Renal cortex interstitium (tissue), 11 donors: Measurements from ENCODE around the gene GNB1L. TPM values are rescaled to one million over a fixed set of nuclear protein-coding genes. Genes with fewer than 3 reads are reported as not detected.

ENCODE experiments used
- DNase-seq, 11 donors: peaks; one replicate each; pipeline ENCODE4 v3.0.0-alpha.2; 2013; ENCODE audit warnings: low read depth in 9 of 11, low spot score in 4 of 11; ENCODE audit errors: extremely low read depth in 1 of 11
- polyA plus RNA-seq, 3 donors: library from polyadenylated mRNA; unstranded; fragments of 120-200 nt; gene quantifications; one replicate each; pipeline ENCODE4 v1.2.1, GENCODE V29; 2013; ENCODE audit not compliant: insufficient read length in 3 of 3

The GNB1L gene
- polyA plus RNA-seq, 3 donors, result 3.2 to 5.8 (median 4.7) TPM

DNA sequence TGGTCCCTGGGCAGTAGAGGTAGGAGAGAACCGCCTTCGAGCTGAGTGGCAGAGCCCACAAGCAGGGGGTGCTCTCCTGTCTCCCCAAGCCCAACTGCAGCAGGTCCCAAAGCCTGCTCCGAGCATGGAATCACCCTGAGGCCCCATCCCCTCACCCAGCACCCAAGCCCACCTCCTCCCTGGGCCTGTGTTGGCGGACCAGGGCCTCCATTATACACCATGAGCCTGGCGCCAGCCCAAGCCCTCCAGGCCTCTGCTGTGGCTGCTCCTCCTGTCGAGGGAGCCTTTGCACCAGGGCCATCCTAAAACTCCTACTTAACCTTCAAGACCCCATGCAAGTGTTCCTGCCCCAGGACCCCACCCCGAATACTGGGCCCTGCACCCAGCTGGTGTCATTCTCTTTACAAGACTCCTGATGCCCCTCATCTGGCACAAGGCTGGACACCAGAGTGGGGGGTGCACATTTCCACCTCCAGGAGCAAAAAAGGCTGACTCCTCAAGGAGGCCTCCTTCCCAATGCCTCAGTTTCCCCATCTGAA, 114.7 kb downstream of the GNB1L start:
- no peak for DNase-seq

DNA sequence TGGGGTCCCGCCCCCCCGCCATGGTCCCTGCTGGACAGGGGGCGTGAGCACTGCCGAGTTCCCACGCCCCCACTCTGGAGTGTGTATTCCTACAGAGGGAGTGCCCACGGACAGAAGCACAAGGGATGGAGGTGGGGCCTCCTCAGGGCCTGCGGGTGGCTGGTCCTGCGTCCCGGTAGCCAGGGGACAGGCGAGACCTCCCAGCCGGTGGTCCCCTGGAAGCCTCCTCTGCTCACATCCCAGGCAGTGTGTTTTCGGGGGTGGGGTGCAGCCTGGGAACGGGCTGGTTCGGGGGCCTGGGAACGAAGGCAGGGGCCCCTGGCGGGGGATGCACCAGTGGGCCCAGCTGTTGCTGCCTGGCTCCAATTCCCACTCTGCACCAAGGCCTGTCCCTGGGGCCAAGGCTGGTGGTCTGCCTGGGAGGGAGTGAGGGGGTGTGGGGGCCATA, 115.2 kb downstream of the GNB1L start:
- DNase-seq, result no peak

DNA sequence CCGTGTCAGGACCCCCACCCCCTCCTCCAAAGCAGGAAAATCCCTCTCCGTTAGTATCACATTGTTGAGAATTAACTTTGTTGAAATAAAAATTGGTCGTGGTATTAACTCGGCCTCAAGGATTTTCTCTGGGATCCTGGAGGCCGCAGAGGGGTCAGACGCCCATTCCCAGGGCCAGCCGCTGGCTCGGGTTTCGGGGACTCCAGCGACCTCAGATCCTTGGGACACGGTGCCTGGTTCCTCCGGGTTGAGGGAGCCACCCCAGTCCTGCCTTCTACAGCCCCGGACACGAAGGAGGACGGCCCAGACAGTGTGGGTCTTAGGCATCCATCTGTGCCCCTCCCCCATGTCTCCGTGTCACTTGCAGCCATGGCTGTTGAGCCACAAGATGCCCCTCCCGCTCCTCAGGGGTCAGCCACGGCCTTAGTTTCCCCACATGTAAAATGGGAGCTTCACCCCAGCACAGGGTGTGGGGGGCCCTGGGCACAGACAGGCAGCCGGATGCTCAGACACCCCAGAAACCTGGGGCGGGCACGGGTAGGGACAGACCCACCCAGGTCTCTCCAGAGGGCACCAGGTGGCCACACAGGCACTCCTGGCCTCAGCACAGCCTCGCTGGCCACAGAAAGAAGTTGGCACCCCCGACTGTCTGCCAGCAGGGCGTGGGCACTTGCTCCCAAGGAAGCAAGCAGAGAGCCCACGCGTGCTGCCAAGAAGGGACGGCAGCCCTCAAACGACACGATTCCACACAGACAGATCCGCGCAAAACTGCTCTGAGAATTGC, 115.8 kb downstream of the GNB1L start:
- DNase-seq, result no peak

DNA sequence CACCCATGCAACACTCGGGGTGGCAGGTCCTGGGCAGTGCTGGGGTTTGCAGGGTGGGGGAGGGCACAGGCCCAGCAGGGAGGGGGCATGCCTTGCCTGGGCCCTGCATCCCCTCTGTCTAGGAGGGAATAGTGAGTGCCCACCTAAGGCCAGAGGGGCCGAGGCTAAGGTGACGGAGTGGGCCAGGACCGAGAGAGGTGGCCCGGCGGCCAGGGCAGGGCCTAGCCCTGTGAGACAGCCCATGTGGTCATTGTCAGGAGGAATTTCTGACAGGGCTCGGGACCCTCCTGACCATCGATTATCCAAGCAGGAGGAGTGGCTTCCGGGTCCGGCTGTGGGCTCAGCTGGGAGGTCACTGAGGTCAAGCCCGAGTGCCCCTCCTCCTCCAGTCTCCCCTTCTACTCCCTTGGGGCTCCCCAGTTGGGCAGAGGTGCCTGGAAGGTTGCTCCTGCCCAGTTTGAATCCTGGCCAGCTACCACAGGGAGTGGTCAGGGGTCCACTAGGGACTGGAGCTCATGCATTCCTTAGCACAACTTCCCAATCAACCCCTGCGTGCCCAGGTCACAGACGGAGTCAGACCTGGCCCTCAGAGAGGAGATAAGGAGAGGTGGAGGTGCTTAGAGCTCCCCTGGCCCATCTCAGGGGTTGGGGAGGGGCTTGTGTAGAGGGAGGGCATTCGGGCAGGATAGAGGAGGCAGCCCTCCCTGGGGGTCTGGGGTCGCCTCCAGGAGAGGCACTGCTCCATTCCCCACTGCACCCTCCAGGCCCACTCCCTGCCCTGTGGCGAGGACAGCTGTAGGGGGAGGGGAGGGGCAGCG, 116.6 kb downstream of the GNB1L start:
- DNase-seq, result no peak

DNA sequence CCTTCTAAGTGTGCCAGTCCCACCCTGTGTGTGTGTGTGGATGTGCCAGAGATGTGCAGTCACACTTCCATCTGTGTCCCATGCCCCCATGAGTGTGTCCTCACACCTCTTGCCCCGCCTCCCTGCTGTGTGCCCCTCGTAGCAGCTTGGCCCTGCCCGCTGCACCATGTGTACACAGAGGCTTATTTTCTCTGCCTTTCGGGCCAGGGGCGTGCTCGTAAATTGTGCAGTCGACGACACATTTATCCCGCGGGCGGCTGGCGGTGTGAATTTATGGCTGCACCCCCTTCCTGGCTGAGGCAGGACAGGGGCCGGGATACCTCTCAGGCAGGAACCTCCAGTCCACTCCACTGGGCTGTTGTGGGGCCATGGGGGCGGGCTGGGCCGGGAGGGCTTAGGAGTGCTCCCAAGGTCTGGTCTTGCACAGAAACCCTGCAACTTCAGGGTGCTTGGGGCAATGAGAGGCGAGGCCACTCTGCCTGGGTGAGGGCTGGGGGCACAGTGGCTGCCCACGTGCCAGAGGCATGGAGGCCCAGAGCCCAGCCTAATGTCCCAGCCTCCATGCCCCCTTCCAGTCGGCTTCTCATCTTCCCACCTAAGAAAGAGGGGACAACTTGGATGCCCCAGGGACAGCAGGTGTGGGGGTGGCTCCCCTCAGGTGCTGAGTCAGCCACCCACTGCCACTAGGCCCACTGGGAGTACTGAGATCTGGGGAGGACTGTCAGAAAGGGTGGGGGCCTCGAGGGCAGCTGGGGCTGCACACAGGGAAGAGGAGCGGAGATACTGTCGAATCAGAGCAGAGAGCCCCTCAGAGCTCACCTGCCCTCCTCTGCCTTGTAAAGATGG, 118.8 kb downstream of the GNB1L start:
- DNase-seq, result no peak

DNA sequence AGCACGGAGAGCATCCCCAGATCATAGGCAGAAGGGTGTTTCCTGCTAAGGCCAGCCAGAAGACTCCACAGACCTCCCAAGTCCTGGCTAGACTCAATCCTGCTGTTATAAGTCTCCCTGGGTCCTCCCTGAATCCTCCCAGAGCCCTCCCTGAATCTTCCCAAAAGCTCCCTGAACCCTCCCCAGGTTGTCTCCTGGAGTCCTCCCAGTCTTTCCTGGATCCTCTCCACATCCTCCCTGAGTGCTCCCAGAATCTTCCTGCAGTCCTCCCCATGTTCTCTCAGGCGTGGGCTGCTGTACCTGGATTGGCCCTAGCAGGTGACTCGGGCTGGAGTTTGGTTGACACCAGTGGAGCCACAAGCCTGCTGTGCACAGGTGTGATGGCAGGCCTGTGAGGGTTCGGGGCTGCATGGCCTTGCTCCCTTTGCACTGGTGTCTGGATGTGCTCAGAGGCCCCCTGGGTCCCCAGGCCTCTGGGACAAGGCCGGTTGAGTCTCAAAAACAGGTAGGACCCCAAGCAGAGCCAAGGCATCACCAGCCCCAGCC, 119.8 kb downstream of the GNB1L start:
- DNase-seq, result no peak

DNA sequence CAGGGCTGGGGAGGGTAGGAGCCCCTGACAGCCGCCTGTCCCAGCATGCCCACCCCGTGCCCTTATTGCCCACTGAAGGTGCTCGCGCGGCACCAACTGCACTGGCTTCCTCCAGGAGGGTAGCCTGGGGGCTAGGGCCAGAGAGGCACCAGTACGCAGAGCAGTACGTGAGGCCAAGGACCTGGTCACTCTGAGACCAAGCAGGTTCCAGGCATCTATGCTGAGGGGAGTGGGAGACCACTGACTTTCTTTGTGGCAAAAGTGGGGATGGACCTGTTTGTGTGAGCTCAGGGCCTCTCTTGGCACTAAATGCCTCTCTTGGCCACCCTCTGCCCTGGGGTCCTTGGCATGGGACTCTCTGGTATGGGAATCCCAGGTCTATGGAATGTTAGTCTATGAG, 120.5 kb downstream of the GNB1L start:
- no peak for DNase-seq

DNA sequence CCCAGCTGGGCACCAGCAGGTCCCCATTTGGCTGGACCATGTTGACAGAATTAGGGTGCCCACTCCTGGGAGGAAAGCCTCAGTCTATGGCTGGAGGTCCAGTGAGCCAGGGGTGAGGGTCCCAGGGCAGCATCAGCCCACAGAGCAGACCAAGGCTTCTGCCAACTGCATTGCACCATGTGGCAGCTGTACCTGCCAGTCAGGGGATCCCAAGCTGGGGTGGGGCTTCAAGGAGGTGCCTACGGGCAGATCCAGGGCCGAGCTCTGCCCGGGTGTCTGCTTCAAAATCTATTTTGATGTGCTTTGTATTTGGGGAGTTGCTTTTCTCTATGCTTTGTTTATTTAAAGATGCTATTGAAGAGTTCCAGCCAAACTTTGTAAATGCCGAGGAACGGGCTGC, 120.9 kb downstream of the GNB1L start:
- no peak for DNase-seq

Other genes starting within 250 kb of the GNB1L start
- 10 to 100 TPM; 37.4 to 38.4 (median 37.7) TPM for gene SEPTIN5, start 140.4 kb downstream of the GNB1L start, polyA plus RNA-seq
- gene GP1BB, start 131.3 kb downstream of the GNB1L start, polyA plus RNA-seq, result 1 to 10 TPM; 2.8 to 7.0 (median 4.5) TPM
- under 1 TPM; 0.25 to 0.95 (median 0.67) TPM for gene TBX1, start 94.1 kb downstream of the GNB1L start, polyA plus RNA-seq
- 10 to 100 TPM; 21.2 to 25.2 (median 24.3) TPM for gene RTL10, start within 50 bp of the GNB1L start, polyA plus RNA-seq
- gene COMT, start 86.9 kb upstream of the GNB1L start, polyA plus RNA-seq, result 100 to 1,000 TPM in 2 of 3 donors, 10 to 100 TPM in 1; 82.5 to 123 (median 116) TPM
- gene TXNRD2, start 86.9 kb upstream of the GNB1L start, polyA plus RNA-seq, result 10 to 100 TPM; 22.0 to 32.1 (median 28.2) TPM
- gene ARVCF, start 161.9 kb upstream of the GNB1L start, polyA plus RNA-seq, result 10 to 100 TPM; 17.3 to 30.7 (median 26.0) TPM
- 10 to 100 TPM in 2 of 3 donors, 1 to 10 TPM in 1; 9.5 to 12.8 (median 11.4) TPM for gene TANGO2, start 166.2 kb upstream of the GNB1L start, polyA plus RNA-seq
- gene DGCR8, start 225.4 kb upstream of the GNB1L start, polyA plus RNA-seq, result 10 to 100 TPM; 42.4 to 54.6 (median 50.6) TPM